Activated T-cell treated with anti-CD3 and anti-CD28 coated beads, Interleukin-2, amount 50 U/mL, for 72 hours (primary cell): ENCODE measurements around the gene CEP295NL. TPM values are rescaled to one million over a fixed set of nuclear protein-coding genes. Genes with fewer than 3 reads are reported as not detected.
"Not testable (repeated sequence)": the region's sequence is repeated elsewhere in the genome, so short reads cannot be mapped to it uniquely, and the experiment has no call there.

Source experiments
- ATAC-seq, 2 donors: fragments of 150-1000 bp; cut with Tn5 transposase; replicated peaks in 1 of 2; 2 replicates each; pipeline ENCODE4 v1.10.0; 2021; ENCODE audit warnings: moderate library complexity in 2 of 2, mild to moderate bottlenecking in 1 of 2
- DNase-seq, 2 donors: peaks; one replicate each; pipeline ENCODE4 v3.0.0; 2021 to 2022; ENCODE audit warnings: mixed read lengths in 1 of 2
- H3K27ac Mint-ChIP-seq: one replicate; pipeline ENCODE4 v1.8.0; 2022; ENCODE audit warnings: mild to moderate bottlenecking, moderate library complexity, mixed read lengths
- H3K27me3 Mint-ChIP-seq: one replicate; pipeline ENCODE4 v1.8.0; 2022; ENCODE audit warnings: low read depth, mixed read lengths
- H3K36me3 Mint-ChIP-seq, 2 donors: one replicate each; pipeline ENCODE4 v1.8.0; 2022; ENCODE audit warnings: mixed read lengths in 2 of 2, mild to moderate bottlenecking in 1 of 2; ENCODE audit not compliant: insufficient read depth in 2 of 2
- H3K4me1 Mint-ChIP-seq: one replicate; pipeline ENCODE4 v1.8.0; 2022; ENCODE audit warnings: low read depth, mixed read lengths
- H3K4me3 Mint-ChIP-seq, 2 donors: one replicate each; pipeline ENCODE4 v1.8.0; 2022; ENCODE audit warnings: mild to moderate bottlenecking in 2 of 2, mixed read lengths in 2 of 2, moderate library complexity in 2 of 2
- H3K9me3 Mint-ChIP-seq, 2 donors: one replicate each; pipeline ENCODE4 v1.8.0; 2022; ENCODE audit warnings: mixed read lengths in 2 of 2
- total RNA-seq, 2 donors: library from RNA; stranded (reverse); gene quantifications; one replicate each; pipeline ENCODE4 v1.2.3, GENCODE V29; 2022

Gene CEP295NL
- total RNA-seq, 2 donors from 2014 or later = 0.12 to 0.19 TPM

DNA sequence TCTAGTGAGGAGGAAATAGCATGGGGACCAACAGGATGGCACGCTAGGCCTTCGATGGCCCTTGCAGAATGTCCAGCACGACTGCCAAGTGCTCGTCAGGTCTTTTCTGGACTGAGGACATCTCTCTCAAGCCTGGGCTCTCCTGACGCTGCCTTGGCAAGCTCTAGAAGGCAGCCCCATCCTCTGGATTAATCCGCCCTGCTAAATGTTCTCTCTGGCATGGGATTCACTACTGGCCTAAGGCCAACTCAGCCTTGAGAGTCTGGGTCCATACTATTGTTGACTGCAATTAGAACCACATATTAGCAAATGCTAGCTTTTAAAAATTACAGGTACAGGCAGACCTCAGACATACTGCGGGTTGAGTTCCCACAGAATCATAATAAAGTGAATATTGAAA, 2.5 kb upstream of the CEP295NL start:
- no peaks in the 10 kb centered on the region for H3K9me3 Mint-ChIP-seq
- H3K4me3 Mint-ChIP-seq = no peak overlapping the region
- peaks cover 17% of the 10 kb centered on the region for H3K4me1 Mint-ChIP-seq
- H3K36me3 Mint-ChIP-seq = no peaks in the 10 kb centered on the region
- DNase-seq (no peak), ATAC-seq (no peak)
- no peaks in the 10 kb centered on the region for H3K27me3 Mint-ChIP-seq
- H3K27ac Mint-ChIP-seq = no peak overlapping the region

DNA sequence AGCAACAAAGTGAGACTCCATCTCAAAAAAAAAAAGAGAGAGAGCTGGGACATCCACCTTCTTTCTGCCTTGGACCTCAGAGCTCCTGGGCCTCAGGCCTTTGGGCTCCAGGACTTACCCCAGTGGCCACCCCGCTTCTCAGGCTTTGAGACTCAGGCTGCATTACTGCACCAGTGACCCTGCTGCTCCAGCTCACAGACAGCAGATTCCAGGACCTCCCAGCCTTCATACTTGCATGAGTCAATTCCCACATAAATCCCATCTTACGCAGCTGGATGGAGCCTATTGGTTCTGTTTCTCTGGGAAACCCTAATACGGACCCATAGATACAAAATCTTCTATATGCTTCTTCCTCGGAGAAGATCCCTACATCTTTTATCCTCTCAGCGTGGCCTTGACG, 2.1 kb upstream of the CEP295NL start:
- H3K4me3 Mint-ChIP-seq = no peak overlapping the region
- H3K27me3 Mint-ChIP-seq = no peaks in the 10 kb centered on the region
- H3K9me3 Mint-ChIP-seq = no peaks in the 10 kb centered on the region
- H3K27ac Mint-ChIP-seq = no peak overlapping the region
- no peak for ATAC-seq
- H3K4me1 Mint-ChIP-seq = peaks cover 17% of the 10 kb centered on the region
- H3K36me3 Mint-ChIP-seq = no peaks in the 10 kb centered on the region
- no peak for DNase-seq

DNA sequence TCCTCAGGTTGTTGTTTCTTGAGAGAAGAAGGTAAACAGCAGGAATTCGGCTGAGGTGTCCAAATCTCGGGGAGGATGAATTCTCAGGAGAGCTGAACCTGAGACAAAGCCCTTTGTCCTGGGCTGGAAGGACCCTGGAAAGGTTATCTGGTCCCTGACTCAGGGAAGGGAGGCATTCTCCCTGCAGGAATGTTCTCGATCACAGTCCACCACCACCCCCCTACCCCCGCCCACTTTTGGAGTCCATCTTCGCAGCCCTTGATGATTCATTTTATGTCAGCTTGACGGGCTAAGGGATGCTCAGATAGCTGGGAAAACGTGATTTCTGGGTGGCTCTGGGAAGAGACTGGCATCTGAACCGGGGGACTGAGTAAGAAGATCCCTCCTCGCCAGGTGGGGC, 1.4 kb upstream of the CEP295NL start:
- DNase-seq = no peak
- Mint-ChIP-seq H3K9me3 (no peaks in the 10 kb centered on the region), H3K4me3 (no peak overlapping the region), H3K36me3 (no peaks in the 10 kb centered on the region), H3K27me3 (no peaks in the 10 kb centered on the region), H3K4me1 (peaks cover 17% of the 10 kb centered on the region), H3K27ac (no peak overlapping the region)
- ATAC-seq = no peak

DNA sequence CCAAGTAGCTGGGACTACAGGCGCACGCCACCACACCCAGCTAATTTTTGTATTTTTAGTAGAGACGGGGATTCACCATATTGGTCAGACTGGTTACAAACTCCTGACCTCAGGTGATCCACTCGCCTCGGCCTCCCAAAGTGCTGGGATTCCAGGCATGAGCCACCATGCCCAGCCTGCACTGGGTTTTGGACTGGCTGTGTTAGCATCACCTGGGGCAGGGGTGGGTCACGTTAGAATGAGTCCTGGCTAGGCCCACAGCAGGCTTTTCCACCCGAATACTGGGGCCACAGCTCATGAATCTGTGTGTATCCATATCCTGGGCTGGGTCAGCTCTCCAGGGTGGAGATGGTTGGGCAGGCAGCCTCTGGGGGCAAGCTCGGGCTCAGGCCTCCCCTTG, 770 bp downstream of the CEP295NL start:
- not testable (repeated sequence) for H3K9me3 Mint-ChIP-seq, ATAC-seq, DNase-seq, H3K4me3 Mint-ChIP-seq, H3K36me3 Mint-ChIP-seq, H3K27ac Mint-ChIP-seq, H3K27me3 Mint-ChIP-seq
- peaks cover 17% of the 10 kb centered on the region for H3K4me1 Mint-ChIP-seq

DNA sequence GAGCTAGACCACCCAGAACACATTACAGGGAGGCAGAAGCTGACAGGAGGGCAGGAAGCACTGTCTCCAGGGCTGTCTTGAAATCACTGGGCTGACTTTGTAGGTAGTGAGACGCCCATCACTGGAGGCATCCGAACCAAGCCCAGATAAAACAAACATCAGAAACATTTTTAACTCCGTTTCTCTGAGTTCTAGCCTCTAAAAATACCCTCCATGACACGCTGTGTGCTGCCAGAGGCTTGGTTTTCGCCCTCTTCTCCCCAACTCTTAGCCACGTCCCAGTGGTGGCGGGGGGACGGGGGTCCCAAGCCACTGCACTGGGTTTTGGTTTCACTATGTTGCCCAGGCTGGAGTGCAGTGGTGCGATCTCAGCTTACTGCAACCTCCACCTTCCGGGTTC, 1.2 kb downstream of the CEP295NL start:
- ATAC-seq = no peak
- H3K36me3 Mint-ChIP-seq = no peaks in the 10 kb centered on the region
- no peak overlapping the region for H3K27ac Mint-ChIP-seq
- no peak overlapping the region for H3K4me3 Mint-ChIP-seq
- no peaks in the 10 kb centered on the region for H3K9me3 Mint-ChIP-seq
- H3K4me1 Mint-ChIP-seq = peaks cover 17% of the 10 kb centered on the region
- no peaks in the 10 kb centered on the region for H3K27me3 Mint-ChIP-seq
- DNase-seq = no peak

DNA sequence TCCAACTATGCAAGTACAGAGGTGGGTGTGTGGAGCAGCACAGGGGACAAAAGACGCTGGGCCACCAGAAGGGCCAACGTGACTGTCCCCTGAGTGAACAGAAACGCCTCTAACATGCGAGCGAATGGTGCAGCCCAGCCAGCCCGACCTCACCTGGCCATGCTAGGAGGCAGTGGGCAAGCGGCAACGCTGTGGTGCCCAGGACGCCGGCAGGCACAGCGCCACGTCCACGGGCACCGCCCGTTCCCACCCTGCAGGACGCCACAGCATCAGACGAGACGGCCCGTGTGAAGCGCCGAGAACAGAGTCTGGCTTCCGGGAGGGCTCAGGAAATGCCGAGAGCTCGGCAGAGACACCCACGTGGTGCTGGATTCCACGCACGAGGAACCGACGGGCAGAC, 2.2 kb downstream of the CEP295NL start:
- Mint-ChIP-seq H3K9me3 (no peaks in the 10 kb centered on the region), H3K4me3 (no peak overlapping the region), H3K27ac (no peak overlapping the region), H3K27me3 (no peaks in the 10 kb centered on the region), H3K36me3 (no peaks in the 10 kb centered on the region), H3K4me1 (peaks cover 17% of the 10 kb centered on the region)
- DNase-seq = no peak
- no peak for ATAC-seq

DNA sequence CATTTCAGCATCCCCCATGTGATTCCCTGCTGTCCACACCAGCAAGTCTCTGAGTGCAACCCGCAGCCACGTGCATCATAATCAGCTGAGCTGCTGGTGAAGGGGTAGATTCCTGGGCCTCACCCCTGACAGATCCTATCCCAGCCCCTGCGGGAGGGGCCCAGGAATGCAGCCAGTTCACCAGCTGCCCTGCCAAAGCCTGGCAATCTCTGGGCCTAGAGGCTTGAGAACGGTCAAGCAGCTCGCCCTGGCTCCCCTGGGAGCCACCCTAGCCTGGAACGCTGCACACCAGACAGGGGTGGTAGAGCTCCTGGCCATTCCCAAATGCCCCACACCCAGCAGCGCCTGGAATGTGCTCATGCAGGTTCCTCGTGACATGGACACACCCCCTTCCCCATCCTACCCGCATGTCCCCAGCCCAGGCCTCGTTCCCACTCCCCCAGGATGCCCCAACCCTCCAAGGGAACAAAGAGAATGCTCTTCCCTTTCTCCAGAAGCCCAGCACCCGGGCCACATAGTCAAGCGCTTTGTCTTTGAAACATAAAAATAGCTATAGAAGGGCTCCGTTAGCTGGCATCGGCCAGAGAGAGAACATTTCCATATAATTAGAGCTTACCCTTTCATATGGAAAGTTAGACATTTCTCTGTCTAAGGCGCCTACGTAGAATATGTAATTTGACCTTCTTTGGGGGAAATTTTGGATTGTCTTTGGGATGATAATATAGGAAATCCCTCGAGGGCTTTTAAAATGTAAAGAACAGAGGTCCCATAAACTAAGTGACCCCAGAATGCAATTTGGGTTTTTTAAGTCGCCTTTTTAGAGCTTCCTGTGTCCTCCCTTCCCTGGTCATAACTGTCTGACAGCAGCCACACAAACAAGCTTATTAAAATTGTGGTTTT, 3.4 kb downstream of the CEP295NL start:
- DNase-seq = no peak
- H3K4me3 Mint-ChIP-seq = no peak overlapping the region

DNA sequence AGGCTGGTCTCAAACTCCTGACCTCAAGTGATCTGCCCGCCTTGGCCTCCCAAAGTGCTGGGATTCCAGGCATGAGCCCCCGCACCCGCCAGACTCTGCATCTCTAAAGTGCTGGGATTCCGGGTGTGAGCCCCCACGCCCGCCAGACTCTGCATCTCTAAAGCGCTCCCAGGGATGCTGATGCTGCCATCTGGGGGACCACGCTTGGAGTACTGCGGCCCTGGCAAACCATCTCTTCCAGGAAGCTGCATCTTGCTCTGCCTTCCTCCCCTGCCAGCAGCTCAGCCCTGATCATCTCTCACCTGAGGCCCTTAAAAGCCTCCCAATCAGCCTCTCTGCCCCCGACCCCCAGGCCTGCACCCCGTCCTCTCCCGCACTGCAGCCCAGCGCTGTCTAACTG, 4.1 kb downstream of the CEP295NL start:
- Mint-ChIP-seq H3K4me3 (no peak overlapping the region), H3K4me1 (peaks cover 17% of the 10 kb centered on the region), H3K36me3 (no peaks in the 10 kb centered on the region), H3K9me3 (no peaks in the 10 kb centered on the region), H3K27ac (no peak overlapping the region), H3K27me3 (no peaks in the 10 kb centered on the region)
- no peak for ATAC-seq
- DNase-seq = no peak

More for the DNA sequence above, 3.4 kb downstream of the CEP295NL start:
- Mint-ChIP-seq H3K9me3 (no peaks in the 10 kb centered on the region), H3K27me3 (no peaks in the 10 kb centered on the region), H3K36me3 (no peaks in the 10 kb centered on the region), H3K4me1 (peaks cover 17% of the 10 kb centered on the region), H3K27ac (no peak overlapping the region)
- no peak for ATAC-seq

DNA sequence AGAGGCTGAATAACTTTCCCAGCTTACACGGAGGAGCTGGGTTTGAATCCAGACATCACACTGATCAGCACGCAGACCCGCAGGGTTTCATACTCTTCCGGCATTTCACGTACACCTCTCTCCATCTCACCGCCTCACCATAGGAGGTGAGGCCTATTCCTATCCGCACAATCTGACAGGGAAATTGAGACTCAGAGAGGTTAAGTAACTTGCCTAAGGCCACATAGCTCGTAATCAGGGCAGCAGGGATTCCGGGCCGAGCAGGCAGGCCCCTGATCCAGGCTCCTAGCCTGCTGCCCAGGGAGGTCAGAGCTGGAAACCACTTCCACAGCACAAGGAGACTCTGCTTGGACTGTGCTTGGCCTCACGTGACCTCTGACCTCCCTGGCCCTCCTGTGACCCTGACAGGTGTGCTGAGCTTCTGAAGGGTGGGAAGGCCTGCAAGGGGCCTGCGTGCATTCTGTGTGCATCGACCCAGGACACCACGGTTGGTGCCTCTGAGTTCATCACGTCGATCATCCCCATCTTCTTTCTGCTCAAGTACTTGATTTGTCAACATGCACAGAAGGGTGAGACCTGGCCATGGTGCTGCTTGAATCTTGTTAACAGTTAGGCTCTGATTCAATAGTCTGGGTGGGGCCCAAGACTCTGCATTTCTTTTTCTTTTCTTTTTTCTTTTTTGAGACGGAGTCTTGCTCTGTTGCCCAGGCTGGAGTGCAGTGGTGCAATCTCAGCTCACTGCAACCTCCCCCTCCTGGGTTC, 4.7 kb downstream of the CEP295NL start:
- H3K9me3 Mint-ChIP-seq = no peaks in the 10 kb centered on the region
- ATAC-seq (no peak), DNase-seq (no peak)
- H3K4me1 Mint-ChIP-seq = peaks cover 10% of the 10 kb centered on the region
- no peaks in the 10 kb centered on the region for H3K27me3 Mint-ChIP-seq
- no peaks in the 10 kb centered on the region for H3K36me3 Mint-ChIP-seq
- H3K27ac Mint-ChIP-seq = no peak overlapping the region
- no peak overlapping the region for H3K4me3 Mint-ChIP-seq

DNA sequence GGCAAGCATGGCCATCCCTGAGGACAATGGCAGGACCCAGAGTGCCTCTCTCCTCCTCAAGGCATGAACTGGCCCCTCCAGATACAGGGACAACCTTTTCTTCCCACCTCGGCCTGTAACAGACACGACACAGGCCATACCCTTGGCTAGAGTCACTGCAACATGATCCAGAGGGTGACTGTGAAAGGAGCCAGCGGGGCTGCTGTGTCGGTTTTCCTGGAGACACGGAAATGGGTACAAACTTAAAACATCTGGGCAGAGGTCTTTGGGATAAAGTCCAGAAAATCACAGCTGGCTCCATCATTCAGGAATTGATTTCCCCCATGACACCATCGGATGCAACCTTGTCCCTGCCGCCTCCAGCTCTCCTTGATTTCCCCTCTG, 5.3 kb downstream of the CEP295NL start:
- Mint-ChIP-seq H3K36me3 (no peaks in the 10 kb centered on the region), H3K4me3 (no peak overlapping the region), H3K9me3 (no peaks in the 10 kb centered on the region), H3K27ac (no peak overlapping the region), H3K27me3 (no peaks in the 10 kb centered on the region), H3K4me1 (peaks cover 6% of the 10 kb centered on the region)
- no peak for DNase-seq
- ATAC-seq = no peak

DNA sequence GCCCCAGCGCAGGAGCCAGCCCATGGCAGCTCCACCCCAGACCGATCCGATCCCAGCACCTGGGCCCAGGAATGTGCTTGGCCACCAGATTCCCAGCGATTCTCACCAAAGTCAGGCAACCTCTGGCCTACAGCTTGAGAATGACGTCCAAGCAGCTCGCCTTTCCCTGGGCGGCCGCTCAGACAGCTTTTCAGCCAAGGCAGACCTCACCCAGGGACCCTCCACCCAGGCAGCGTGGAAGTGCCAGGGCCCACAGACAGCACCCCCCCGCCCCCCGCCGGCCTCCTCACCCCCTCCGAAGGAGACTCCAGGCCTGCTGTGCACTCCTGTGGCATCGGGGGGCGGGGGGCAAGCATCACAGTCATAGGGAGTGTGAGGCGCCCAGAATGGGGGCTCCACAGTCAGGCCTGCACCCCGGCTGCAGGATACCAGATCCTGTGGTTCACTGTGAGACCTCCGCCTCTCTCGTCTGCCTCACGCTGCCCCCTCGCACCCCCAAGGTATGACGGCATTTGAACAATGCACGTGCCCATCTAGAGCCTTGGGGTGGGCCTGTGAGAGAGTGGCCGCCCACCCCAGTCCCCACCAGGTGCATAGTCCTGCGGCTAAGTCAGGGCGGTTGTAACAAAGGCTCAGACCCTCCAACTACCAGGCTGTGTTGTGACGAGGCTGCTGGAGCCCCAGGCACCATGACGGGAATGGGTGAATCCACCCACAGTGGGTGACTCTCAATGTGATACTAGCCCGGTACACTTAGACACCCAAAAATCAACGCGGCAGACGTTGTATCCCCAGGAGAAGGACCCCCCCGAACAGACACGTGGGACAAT, 6.0 kb downstream of the CEP295NL start:
- DNase-seq (no peak), ATAC-seq (no peak)
- Mint-ChIP-seq H3K27me3 (no peaks in the 10 kb centered on the region), H3K36me3 (no peaks in the 10 kb centered on the region), H3K4me3 (no peak overlapping the region), H3K4me1 (peaks cover 4% of the 10 kb centered on the region), H3K27ac (no peak overlapping the region), H3K9me3 (no peaks in the 10 kb centered on the region)

DNA sequence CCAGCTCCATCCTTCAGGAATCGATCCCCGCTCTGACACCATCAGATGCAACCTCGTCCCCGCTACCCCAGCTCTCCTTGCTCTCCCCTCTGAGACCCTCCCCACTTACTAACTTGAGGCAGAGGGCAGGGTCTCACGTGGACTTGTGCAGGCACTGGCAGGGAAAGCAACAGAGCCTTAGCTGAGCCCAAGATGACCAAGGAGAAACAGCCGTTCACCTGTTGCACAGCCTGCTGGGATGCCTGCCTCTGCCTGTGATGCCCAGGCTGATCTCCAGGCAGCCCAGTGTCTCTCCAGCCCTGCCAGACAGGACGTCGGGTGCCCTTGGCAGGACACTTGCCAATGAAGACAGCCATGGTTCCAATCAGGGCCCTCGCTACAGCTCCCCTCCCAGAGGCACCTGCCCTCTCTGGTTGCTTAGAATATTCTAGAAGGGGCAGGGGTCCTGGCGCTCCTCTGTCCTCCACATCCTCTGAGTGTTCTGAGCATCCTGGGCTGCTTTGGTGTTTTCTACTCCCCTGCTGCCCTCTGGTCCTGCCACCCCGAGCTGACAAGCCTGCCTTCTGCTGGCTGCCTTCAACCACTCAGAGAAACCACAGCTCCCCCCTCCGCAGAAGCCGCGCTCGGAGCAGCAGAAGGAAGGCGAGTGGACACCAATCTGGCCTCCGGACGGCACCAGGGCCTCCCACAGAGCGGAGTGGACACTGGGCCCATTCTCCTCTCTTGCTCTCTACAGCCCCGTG, 6.7 kb downstream of the CEP295NL start:
- Mint-ChIP-seq H3K9me3 (no peaks in the 10 kb centered on the region), H3K27ac (no peak overlapping the region), H3K27me3 (no peaks in the 10 kb centered on the region), H3K36me3 (no peaks in the 10 kb centered on the region), H3K4me1 (peaks cover 12% of the 10 kb centered on the region), H3K4me3 (no peak overlapping the region)
- DNase-seq (no peak), ATAC-seq (no peak)
